ENCODE data around the gene EVA1A.

The EVA1A gene

DNA sequence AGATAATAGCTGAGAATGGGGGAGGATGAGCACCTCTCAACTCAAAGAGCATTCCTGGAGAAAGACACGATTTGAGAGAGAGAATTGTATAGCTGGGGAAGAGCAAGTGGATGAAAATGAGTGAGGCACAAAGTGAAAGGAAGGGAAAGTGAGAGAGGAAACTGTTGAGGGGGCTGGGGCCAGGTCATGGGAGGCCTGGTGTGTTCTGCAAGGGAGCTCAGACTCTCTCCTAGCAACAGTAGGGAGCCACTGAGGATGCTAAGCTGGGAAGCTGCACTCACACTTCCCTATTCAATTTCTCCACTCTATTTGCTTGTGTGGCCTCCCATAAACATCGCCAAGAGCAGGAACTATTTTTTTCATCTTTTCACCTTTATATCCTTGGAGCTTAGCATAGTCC, 14.8 kb downstream of the EVA1A start:
- Histone ChIP-seq H3K4me1 (ENCODE audit: control insufficient read depth, insufficient read depth, low read depth, low read length) (peaks cover 16% of the 10 kb centered on the region), H4K91ac (ENCODE audit: low read length) (no peak overlapping the region), H2BK120ac (ENCODE audit: low read depth, low read length) (no peak overlapping the region), H2BK5ac (ENCODE audit: low read depth, low read length, poor library complexity, severe bottlenecking) (no peak overlapping the region), H3K4me2 (ENCODE audit: low read length, poor library complexity, severe bottlenecking) (no peak overlapping the region), H2AFZ (ENCODE audit: low read depth, low read length) (no peak overlapping the region), H3K27me3 (ENCODE audit: control insufficient read depth in 1 of 2, insufficient read depth in 1 of 2, low read length in 2 of 2) (no peaks in the 10 kb centered on the region), H3K79me1 (replicated peaks; ENCODE audit: low read length, poor library complexity, severe bottlenecking) (peaks cover 28% of the 10 kb centered on the region), H3K36me3 (ENCODE audit: control insufficient read depth in 1 of 2, insufficient read depth in 2 of 2, low read depth in 1 of 2, low read length in 2 of 2) (peaks cover 6 to 13% of the 10 kb centered on the region in 2 experiments), H3K9me3 (ENCODE audit: control insufficient read depth, low read length) (no peaks in the 10 kb centered on the region), H3K27ac (ENCODE audit: low read length, poor library complexity, severe bottlenecking) (peak overlapping the region; percentile 30), H3K4me3 (ENCODE audit: insufficient read depth in 1 of 2, low read depth in 1 of 2, low read length in 2 of 2) (no peak overlapping the region), H4K8ac (ENCODE audit: low read length) (no peak overlapping the region), H2BK15ac (ENCODE audit: low read depth, poor library complexity, severe bottlenecking) (no peak overlapping the region), H3K9ac (ENCODE audit: low read length) (no peak overlapping the region), H2AK5ac (ENCODE audit: low read length, severe bottlenecking) (no peak overlapping the region), H3K18ac (ENCODE audit: low read depth in 1 of 2, low read length in 2 of 2) (no peak overlapping the region), H3K4ac (ENCODE audit: low read depth in 1 of 2, low read length in 2 of 2) (no peak overlapping the region), H3K23ac (ENCODE audit: low read length in 2 of 2) (no peak overlapping the region), H2BK12ac (ENCODE audit: low read length in 2 of 2) (no peak overlapping the region), H3K14ac (ENCODE audit: low read length in 2 of 2) (no peak overlapping the region)
- WGBS: 100% methylated on average over 2 of the region's 2 CpGs
- no peak for DNase-seq

DNA sequence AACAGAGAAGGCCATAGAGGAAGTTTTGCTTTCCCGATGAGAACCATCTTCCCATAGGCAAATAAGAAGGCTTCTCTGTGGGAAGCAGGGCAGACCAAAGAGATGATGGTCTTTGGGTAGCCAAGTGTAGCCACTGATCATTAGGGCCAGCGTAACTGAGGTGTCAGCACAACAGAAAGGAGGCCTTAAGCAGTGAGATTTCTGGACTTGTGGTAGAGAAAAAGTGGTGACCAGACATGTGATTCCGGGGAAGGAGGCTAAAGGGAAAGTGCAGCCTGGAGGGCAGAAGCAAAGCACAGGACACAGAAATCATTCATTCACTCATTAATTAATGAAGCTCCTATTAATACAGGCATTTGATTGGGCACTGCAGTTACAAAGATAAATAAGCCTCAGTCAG, 15.4 kb downstream of the EVA1A start:
- WGBS: 98% methylated on average over 2 of the region's 3 CpGs
- H2BK5ac ChIP-seq (ENCODE audit: low read depth, low read length, poor library complexity, severe bottlenecking): no peak overlapping the region
- H3K4ac ChIP-seq (ENCODE audit: low read depth in 1 of 2, low read length in 2 of 2): no peak overlapping the region
- no peak overlapping the region for H3K18ac ChIP-seq (ENCODE audit: low read depth in 1 of 2, low read length in 2 of 2)
- no peak overlapping the region for H3K4me3 ChIP-seq (ENCODE audit: insufficient read depth in 1 of 2, low read depth in 1 of 2, low read length in 2 of 2)
- peaks cover 16% of the 10 kb centered on the region for H3K4me1 ChIP-seq (ENCODE audit: control insufficient read depth, insufficient read depth, low read depth, low read length)
- peaks cover 30% of the 10 kb centered on the region for H3K79me1 ChIP-seq (replicated peaks; ENCODE audit: low read length, poor library complexity, severe bottlenecking)
- no peak overlapping the region for H4K91ac ChIP-seq (ENCODE audit: low read length)
- H3K23ac ChIP-seq (ENCODE audit: low read length in 2 of 2): no peak overlapping the region
- no peak for DNase-seq
- no peak overlapping the region for H2BK15ac ChIP-seq (ENCODE audit: low read depth, poor library complexity, severe bottlenecking)
- no peak overlapping the region for H2AFZ ChIP-seq (ENCODE audit: low read depth, low read length)
- no peak overlapping the region for H3K9ac ChIP-seq (ENCODE audit: low read length)
- no peak overlapping the region for H2BK120ac ChIP-seq (ENCODE audit: low read depth, low read length)
- H3K14ac ChIP-seq (ENCODE audit: low read length in 2 of 2): no peak overlapping the region
- no peak overlapping the region for H2BK12ac ChIP-seq (ENCODE audit: low read length in 2 of 2)
- peak overlapping the region; percentile 66 for H2AK5ac ChIP-seq (ENCODE audit: low read length, severe bottlenecking)
- H3K4me2 ChIP-seq (ENCODE audit: low read length, poor library complexity, severe bottlenecking): no peak overlapping the region
- H3K9me3 ChIP-seq (ENCODE audit: control insufficient read depth, low read length): no peaks in the 10 kb centered on the region
- peak overlapping the region; percentile 61 for H4K8ac ChIP-seq (ENCODE audit: low read length)
- no peaks in the 10 kb centered on the region for H3K27me3 ChIP-seq (ENCODE audit: control insufficient read depth in 1 of 2, insufficient read depth in 1 of 2, low read length in 2 of 2)
- peaks cover 3 to 13% of the 10 kb centered on the region in 2 experiments for H3K36me3 ChIP-seq (ENCODE audit: control insufficient read depth in 1 of 2, insufficient read depth in 2 of 2, low read depth in 1 of 2, low read length in 2 of 2)
- peak overlapping the region; percentile 37 for H3K27ac ChIP-seq (ENCODE audit: low read length, poor library complexity, severe bottlenecking)

DNA sequence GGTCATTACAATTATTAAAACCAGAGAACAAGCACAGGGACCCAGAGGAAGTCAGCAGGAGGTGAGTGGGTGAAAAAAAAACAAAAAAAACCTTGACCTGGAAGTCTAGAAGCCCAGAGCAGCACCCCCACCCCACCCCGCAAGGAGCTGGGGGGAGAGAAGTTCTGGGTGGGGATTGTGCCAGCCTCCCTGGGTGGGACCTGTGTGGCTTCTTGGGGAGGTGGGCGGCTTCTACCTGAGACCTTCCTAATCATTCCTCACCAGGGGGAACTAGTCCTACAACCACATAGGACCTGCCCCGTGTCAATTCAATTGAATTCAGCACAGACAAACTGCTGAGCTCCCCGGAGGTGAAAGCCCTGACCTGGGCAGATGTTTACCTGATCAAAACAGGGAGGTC, 17.3 kb downstream of the EVA1A start:
- H2BK15ac ChIP-seq (ENCODE audit: low read depth, poor library complexity, severe bottlenecking): no peak overlapping the region
- WGBS: 78% methylated on average over 3 of the region's 4 CpGs

DNA sequence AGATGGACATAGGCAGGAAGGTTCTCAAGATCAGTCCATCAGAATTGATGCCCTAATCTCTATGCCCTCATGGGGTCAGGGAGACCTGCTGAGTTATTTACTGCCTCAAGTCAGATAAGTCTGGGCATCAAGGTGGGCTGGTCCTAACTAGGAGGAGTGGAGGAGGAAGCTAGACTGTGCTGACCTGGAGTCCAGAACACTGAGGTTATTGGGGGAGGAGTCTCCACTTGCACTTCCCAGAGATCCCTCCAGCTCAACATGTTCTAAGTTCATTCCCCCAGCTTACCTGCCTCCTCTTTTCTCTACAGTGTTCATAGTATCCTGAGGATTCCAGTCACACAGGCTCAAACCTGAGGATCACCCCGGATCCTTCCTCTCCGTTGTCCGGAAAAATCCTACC, 19.3 kb downstream of the EVA1A start:
- H2BK120ac ChIP-seq (ENCODE audit: low read depth, low read length): no peak overlapping the region
- WGBS: 100% methylated on average over 1 of the region's 3 CpGs
- DNase-seq: no peak

More for the DNA sequence above, 17.3 kb downstream of the EVA1A start:
- no peak overlapping the region for H2BK5ac ChIP-seq (ENCODE audit: low read depth, low read length, poor library complexity, severe bottlenecking)
- no peak overlapping the region for H4K91ac ChIP-seq (ENCODE audit: low read length)
- no peak overlapping the region for H3K27ac ChIP-seq (ENCODE audit: low read length, poor library complexity, severe bottlenecking)
- H3K4me1 ChIP-seq (ENCODE audit: control insufficient read depth, insufficient read depth, low read depth, low read length): peaks cover 12% of the 10 kb centered on the region
- H3K14ac ChIP-seq (ENCODE audit: low read length in 2 of 2): no peak overlapping the region
- H3K23ac ChIP-seq (ENCODE audit: low read length in 2 of 2): no peak overlapping the region
- H2AFZ ChIP-seq (ENCODE audit: low read depth, low read length): no peak overlapping the region
- H3K4me2 ChIP-seq (ENCODE audit: low read length, poor library complexity, severe bottlenecking): no peak overlapping the region
- H3K4ac ChIP-seq (ENCODE audit: low read depth in 1 of 2, low read length in 2 of 2): no peak overlapping the region
- H3K79me1 ChIP-seq (replicated peaks; ENCODE audit: low read length, poor library complexity, severe bottlenecking): peaks cover 24% of the 10 kb centered on the region
- no peak overlapping the region for H2AK5ac ChIP-seq (ENCODE audit: low read length, severe bottlenecking)
- H3K9ac ChIP-seq (ENCODE audit: low read length): no peak overlapping the region
- no peaks in the 10 kb centered on the region for H3K27me3 ChIP-seq (ENCODE audit: control insufficient read depth in 1 of 2, insufficient read depth in 1 of 2, low read length in 2 of 2)
- no peak for DNase-seq
- H3K18ac ChIP-seq (ENCODE audit: low read depth in 1 of 2, low read length in 2 of 2): no peak overlapping the region
- no peak overlapping the region for H4K8ac ChIP-seq (ENCODE audit: low read length)
- H2BK12ac ChIP-seq (ENCODE audit: low read length in 2 of 2): no peak overlapping the region
- no peaks in the 10 kb centered on the region for H3K9me3 ChIP-seq (ENCODE audit: control insufficient read depth, low read length)
- H3K36me3 ChIP-seq (ENCODE audit: control insufficient read depth in 1 of 2, insufficient read depth in 2 of 2, low read depth in 1 of 2, low read length in 2 of 2): peaks cover 0 to 8% of the 10 kb centered on the region in 2 experiments
- no peak overlapping the region for H3K4me3 ChIP-seq (ENCODE audit: insufficient read depth in 1 of 2, low read depth in 1 of 2, low read length in 2 of 2)
- no peak overlapping the region for H2BK120ac ChIP-seq (ENCODE audit: low read depth, low read length)

More for the DNA sequence above, 19.3 kb downstream of the EVA1A start:
- Histone ChIP-seq H3K4me1 (ENCODE audit: control insufficient read depth, insufficient read depth, low read depth, low read length) (peaks cover 4% of the 10 kb centered on the region), H3K79me1 (replicated peaks; ENCODE audit: low read length, poor library complexity, severe bottlenecking) (peaks cover 26% of the 10 kb centered on the region), H4K8ac (ENCODE audit: low read length) (no peak overlapping the region), H3K18ac (ENCODE audit: low read depth in 1 of 2, low read length in 2 of 2) (no peak overlapping the region), H3K9me3 (ENCODE audit: control insufficient read depth, low read length) (no peaks in the 10 kb centered on the region), H3K23ac (ENCODE audit: low read length in 2 of 2) (no peak overlapping the region), H3K27ac (ENCODE audit: low read length, poor library complexity, severe bottlenecking) (no peak overlapping the region), H3K14ac (ENCODE audit: low read length in 2 of 2) (no peak overlapping the region), H2BK5ac (ENCODE audit: low read depth, low read length, poor library complexity, severe bottlenecking) (no peak overlapping the region), H3K9ac (ENCODE audit: low read length) (no peak overlapping the region), H3K4ac (ENCODE audit: low read depth in 1 of 2, low read length in 2 of 2) (peak overlapping the region in 1 of 2 experiments; percentile 54), H3K36me3 (ENCODE audit: control insufficient read depth in 1 of 2, insufficient read depth in 2 of 2, low read depth in 1 of 2, low read length in 2 of 2) (peaks cover 6 to 15% of the 10 kb centered on the region in 2 experiments), H3K4me2 (ENCODE audit: low read length, poor library complexity, severe bottlenecking) (no peak overlapping the region), H4K91ac (ENCODE audit: low read length) (peak overlapping the region; percentile 11), H2BK12ac (ENCODE audit: low read length in 2 of 2) (no peak overlapping the region), H3K27me3 (ENCODE audit: control insufficient read depth in 1 of 2, insufficient read depth in 1 of 2, low read length in 2 of 2) (no peaks in the 10 kb centered on the region), H2BK15ac (ENCODE audit: low read depth, poor library complexity, severe bottlenecking) (no peak overlapping the region), H2AFZ (ENCODE audit: low read depth, low read length) (no peak overlapping the region), H2AK5ac (ENCODE audit: low read length, severe bottlenecking) (no peak overlapping the region), H3K4me3 (ENCODE audit: insufficient read depth in 1 of 2, low read depth in 1 of 2, low read length in 2 of 2) (no peak overlapping the region)
